ENCODE results near the gene SCML2. TPM values are rescaled to one million over a fixed set of nuclear protein-coding genes. Genes with fewer than 3 reads are reported as not detected.

SCML2 gene
- total and polyA plus RNA-seq, 2 of the 13 experiments (the other 11 are each of a cell fraction or from before 2014, with no cell fraction given) = 5.1 to 7.6 TPM

- TF ChIP-seq DMTF1 (CRISPR knock-in tag; IDR thresholded peaks at IDR 0.05) (no peak), AKNA (CRISPR knock-in tag; IDR thresholded peaks at IDR 0.05; ENCODE audit: borderline replicate concordance) (no peak), GTF3A (CRISPR knock-in tag; conservative IDR thresholded peaks at IDR 0.05) (no peak), ZNF350 (CRISPR knock-in tag; IDR thresholded peaks at IDR 0.05; ENCODE audit: borderline replicate concordance, low read depth) (no peak), SMAD1 (CRISPR knock-in tag; IDR thresholded peaks at IDR 0.05; ENCODE audit: borderline replicate concordance, low read depth) (no peak), LRRFIP1 (CRISPR knock-in tag; conservative IDR thresholded peaks at IDR 0.05) (no peak), MEF2D (CRISPR knock-in tag; IDR thresholded peaks at IDR 0.05) (no peak), RARG (CRISPR knock-in tag; IDR thresholded peaks at IDR 0.05; ENCODE audit: low read depth) (no peak), POLR2AphosphoS2 (IDR thresholded peaks at IDR 0.05; ENCODE audit: low read depth, low read length) (no peak), ZNF235 (CRISPR knock-in tag; IDR thresholded peaks at IDR 0.05; ENCODE audit: borderline replicate concordance) (no peak)
These were observed 82.8 kb downstream of the SCML2 start (continued) for GRCh38 chrX:18271725-18272124.

Measured in HepG2 (cell line).